HG03103 (cell line): ENCODE measurements around the gene MXRA8.
"Not testable (repeated sequence)": the region's sequence is repeated elsewhere in the genome, so short reads cannot be mapped to it uniquely, and the experiment has no call there.

Experiments used
- ATAC-seq: cut with Tn5 transposase; IDR thresholded peaks from one replicate; pipeline ENCODE4 v1.9.1; 2021; ENCODE audit warnings: low read depth; ENCODE audit not compliant: unreplicated experiment

The MXRA8 gene

GRCh38 chr1:1324524-1325287 is 33.6 kb downstream of the MXRA8 start, which contains the start of the genes CPTP and INTS11:
CPTP (plus strand) TSS chr1:1324802; CDS start chr1:1326911, 2,109 bp downstream.
INTS11 (minus strand) TSS chr1:1324660; CDS start chr1:1324608, 52 bp downstream.
- ATAC-seq: peak; percentile 72

- peak; percentile 27 for ATAC-seq
Measured at GRCh38 chr1:1324084-1324523, 34.3 kb downstream of the MXRA8 start.

- no peak for ATAC-seq
Measured at GRCh38 chr1:1322952-1323351, 35.4 kb downstream of the MXRA8 start.

GRCh38 chr1:1322418-1322817 is 35.9 kb downstream of the MXRA8 start:
- ATAC-seq: no peak

- ATAC-seq: no peak
Measured at GRCh38 chr1:1321477-1321876, 36.9 kb downstream of the MXRA8 start.

GRCh38 chr1:1320666-1321448 is 37.5 kb downstream of the MXRA8 start:
- no peak for ATAC-seq

GRCh38 chr1:1319646-1319941 is 38.8 kb downstream of the MXRA8 start:
- ATAC-seq: no peak

GRCh38 chr1:1318777-1319645 is 39.3 kb downstream of the MXRA8 start:
- no peak for ATAC-seq

- no peak for ATAC-seq
Measured at GRCh38 chr1:1318131-1318652, 40.2 kb downstream of the MXRA8 start.

- ATAC-seq: no peak
Measured at GRCh38 chr1:1317420-1317819, 40.9 kb downstream of the MXRA8 start.

- not testable (repeated sequence) for ATAC-seq
Measured at GRCh38 chr1:1316199-1316598, 42.2 kb downstream of the MXRA8 start.

- ATAC-seq: no peak
Measured at GRCh38 chr1:1315435-1315954, 42.9 kb downstream of the MXRA8 start.

- no peak for ATAC-seq
Measured at GRCh38 chr1:1314678-1315335, 43.5 kb downstream of the MXRA8 start.

GRCh38 chr1:1314237-1314586 is 44.1 kb downstream of the MXRA8 start:
- no peak for ATAC-seq

GRCh38 chr1:1313500-1314236 is 44.7 kb downstream of the MXRA8 start:
- no peak for ATAC-seq

GRCh38 chr1:1312450-1313314 is 45.7 kb downstream of the MXRA8 start:
- no peak for ATAC-seq

- ATAC-seq: no peak
Measured at GRCh38 chr1:1311107-1312104, 46.9 kb downstream of the MXRA8 start.
